ENCODE data around the gene CPNE7. TPM values are rescaled to one million over a fixed set of nuclear protein-coding genes. Genes with fewer than 3 reads are reported as not detected.
A peak's percentile ranks its signal among the peaks of the same experiment; 100 is the strongest.

The CPNE7 gene
- polyA plus RNA-seq, 1 donor, result 11.7 TPM

GRCh38 chr16:89540557-89540956 is 35.0 kb upstream of the CPNE7 start:
- H3K9me3 ChIP-seq (ENCODE audit: control insufficient read depth, low read depth, low read length), result no peaks in the 10 kb centered on the region
- no CpG with 5 or more reads among the region's 13 CpGs for WGBS (ENCODE audit: insufficient coverage, low lambda C conversion rate)
- no peaks in the 10 kb centered on the region for H3K27me3 ChIP-seq (ENCODE audit: control insufficient read depth, insufficient read depth, low read length)
- no peak for DNase-seq
- no peak overlapping the region for H3K4me3 ChIP-seq (ENCODE audit: low read length)
- H3K27ac ChIP-seq (ENCODE audit: low read length), result no peak overlapping the region
- H3K36me3 ChIP-seq (ENCODE audit: control insufficient read depth, insufficient read depth, low read length), result peaks cover 61% of the 10 kb centered on the region
- peaks cover 15% of the 10 kb centered on the region for H3K4me1 ChIP-seq (ENCODE audit: control insufficient read depth, insufficient read depth, low read length)

GRCh38 chr16:89541792-89542191 is 33.8 kb upstream of the CPNE7 start:
- Histone ChIP-seq H3K36me3 (ENCODE audit: control insufficient read depth, insufficient read depth, low read length) (peaks cover 63% of the 10 kb centered on the region), H3K27ac (ENCODE audit: low read length) (no peak overlapping the region), H3K4me1 (ENCODE audit: control insufficient read depth, insufficient read depth, low read length) (peaks cover 20% of the 10 kb centered on the region), H3K4me3 (ENCODE audit: low read length) (no peak overlapping the region), H3K27me3 (ENCODE audit: control insufficient read depth, insufficient read depth, low read length) (no peaks in the 10 kb centered on the region), H3K9me3 (ENCODE audit: control insufficient read depth, low read depth, low read length) (no peaks in the 10 kb centered on the region)
- no peak for DNase-seq
- WGBS (ENCODE audit: insufficient coverage, low lambda C conversion rate), result 100% methylated on average over 5 of the region's 21 CpGs

DNA sequence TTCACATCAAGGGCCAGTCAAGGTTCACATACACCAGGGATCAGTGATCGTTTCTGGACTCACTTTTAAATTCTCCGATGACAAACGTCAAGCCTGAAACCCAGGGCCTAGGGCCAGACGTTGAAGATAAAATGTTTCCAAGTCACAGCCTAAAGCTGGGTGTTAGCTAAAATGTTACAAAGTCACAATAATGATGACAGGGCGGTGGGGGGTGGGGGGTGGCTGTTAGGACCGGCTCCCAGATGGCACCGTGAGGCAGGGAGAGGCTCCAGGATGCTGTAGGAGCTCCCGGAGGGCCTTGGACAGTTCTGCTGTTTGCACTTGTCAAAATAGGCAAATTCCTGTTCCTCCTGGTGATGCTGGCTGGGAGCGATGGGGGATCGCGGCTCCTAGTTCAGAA is 31.4 kb upstream of the CPNE7 start:
- peaks cover 20% of the 10 kb centered on the region for H3K4me1 ChIP-seq (ENCODE audit: control insufficient read depth, insufficient read depth, low read length)
- no peaks in the 10 kb centered on the region for H3K27me3 ChIP-seq (ENCODE audit: control insufficient read depth, insufficient read depth, low read length)
- 100% methylated on average over 1 of the region's 11 CpGs for WGBS (ENCODE audit: insufficient coverage, low lambda C conversion rate)
- no peaks in the 10 kb centered on the region for H3K9me3 ChIP-seq (ENCODE audit: control insufficient read depth, low read depth, low read length)
- peak overlapping the region; percentile 80 for H3K27ac ChIP-seq (ENCODE audit: low read length)
- no peak for DNase-seq
- H3K4me3 ChIP-seq (ENCODE audit: low read length), result no peak overlapping the region
- peaks cover 63% of the 10 kb centered on the region for H3K36me3 ChIP-seq (ENCODE audit: control insufficient read depth, insufficient read depth, low read length)

- Histone ChIP-seq H3K27ac (ENCODE audit: low read length) (peak overlapping the region; percentile 80), H3K36me3 (ENCODE audit: control insufficient read depth, insufficient read depth, low read length) (peaks cover 68% of the 10 kb centered on the region), H3K27me3 (ENCODE audit: control insufficient read depth, insufficient read depth, low read length) (no peaks in the 10 kb centered on the region), H3K4me3 (ENCODE audit: low read length) (no peak overlapping the region), H3K9me3 (ENCODE audit: control insufficient read depth, low read depth, low read length) (no peaks in the 10 kb centered on the region), H3K4me1 (ENCODE audit: control insufficient read depth, insufficient read depth, low read length) (peaks cover 20% of the 10 kb centered on the region)
- no peak for DNase-seq
- 100% methylated on average over 1 of the region's 13 CpGs for WGBS (ENCODE audit: insufficient coverage, low lambda C conversion rate)
These were observed 30.9 kb upstream of the CPNE7 start for GRCh38 chr16:89544713-89545043.

DNA sequence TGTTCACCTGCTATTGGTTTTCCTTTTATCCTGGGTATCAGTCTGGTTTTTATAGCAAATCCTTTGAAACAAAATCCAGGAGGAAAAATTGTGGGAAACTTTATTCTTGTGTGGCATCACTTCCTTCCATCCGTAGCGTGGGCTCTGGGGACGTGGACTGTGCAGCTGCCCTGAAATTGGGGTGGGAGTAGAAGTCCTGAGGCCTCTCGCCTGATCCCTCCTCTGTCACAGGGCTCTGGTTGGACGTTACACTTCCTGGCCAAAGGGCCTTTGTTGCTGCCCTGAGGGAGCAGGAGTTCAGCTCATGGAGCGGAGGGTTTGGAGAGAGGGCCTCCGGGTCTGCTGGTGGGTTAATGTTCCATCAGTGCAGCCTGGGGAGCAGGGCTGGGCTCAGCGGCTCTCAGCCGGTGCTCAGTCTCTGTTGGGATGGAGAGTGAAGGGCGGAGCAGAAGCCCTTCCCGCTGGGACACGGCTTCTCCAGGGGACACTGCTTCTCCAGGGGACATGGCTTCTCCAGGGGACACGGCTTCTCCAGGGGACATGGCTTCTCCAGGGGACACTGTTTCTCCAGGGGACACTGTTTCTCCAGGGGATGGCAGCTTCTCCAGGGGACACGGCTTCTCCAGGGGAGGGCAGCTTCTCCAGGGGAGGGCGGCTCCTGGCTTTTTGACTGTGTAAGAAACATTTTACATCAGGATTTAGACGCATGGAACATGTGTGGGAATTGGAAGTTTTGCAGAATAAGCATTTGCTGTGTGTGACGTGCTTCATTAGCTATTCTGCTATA is 30.3 kb upstream of the CPNE7 start:
- 49% methylated on average over 2 of the region's 17 CpGs for WGBS (ENCODE audit: insufficient coverage, low lambda C conversion rate)
- H3K4me3 ChIP-seq (ENCODE audit: low read length), result no peak overlapping the region
- peak overlapping the region; percentile 80 for H3K27ac ChIP-seq (ENCODE audit: low read length)
- no peaks in the 10 kb centered on the region for H3K9me3 ChIP-seq (ENCODE audit: control insufficient read depth, low read depth, low read length)
- H3K4me1 ChIP-seq (ENCODE audit: control insufficient read depth, insufficient read depth, low read length), result peaks cover 20% of the 10 kb centered on the region
- H3K27me3 ChIP-seq (ENCODE audit: control insufficient read depth, insufficient read depth, low read length), result no peaks in the 10 kb centered on the region
- H3K36me3 ChIP-seq (ENCODE audit: control insufficient read depth, insufficient read depth, low read length), result peaks cover 69% of the 10 kb centered on the region
- DNase-seq, result peak; percentile 76 to 86

DNA sequence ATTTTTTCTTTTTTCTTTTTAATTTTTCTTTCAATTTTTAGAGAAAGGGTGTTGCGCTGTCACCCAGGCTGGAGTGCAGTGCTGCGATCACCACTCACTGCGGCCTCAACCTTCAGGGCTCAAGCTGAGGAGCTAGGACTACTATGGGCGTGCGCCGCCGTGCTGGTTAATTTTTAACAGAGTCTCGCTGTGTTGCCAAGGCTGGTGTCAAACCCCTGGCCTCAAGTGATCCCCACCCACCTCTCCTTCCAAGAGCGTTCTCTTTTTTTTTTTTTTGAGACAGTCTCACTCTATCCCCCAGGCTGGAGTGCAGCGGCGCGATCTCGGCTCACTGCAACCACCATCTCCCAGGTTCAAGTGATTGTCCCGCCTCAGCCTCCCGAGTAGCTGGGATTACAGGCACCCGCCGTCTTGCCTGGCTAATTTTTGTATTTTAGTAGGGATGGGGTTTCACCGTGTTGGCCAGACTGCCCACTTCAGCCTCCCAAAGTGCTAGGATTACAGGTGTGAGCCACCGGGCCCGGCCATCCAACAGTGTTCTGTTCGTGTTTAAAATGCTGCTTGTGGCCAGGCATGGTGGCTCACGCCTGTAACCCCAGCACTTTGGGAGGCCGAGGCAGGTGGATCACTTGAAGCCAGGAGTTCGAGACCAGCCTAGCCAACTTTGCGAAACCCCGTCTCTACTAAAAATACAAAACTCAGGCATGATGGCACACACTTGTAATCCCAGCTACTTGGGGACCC is 29.6 kb upstream of the CPNE7 start:
- Histone ChIP-seq H3K27ac (ENCODE audit: low read length) (peak overlapping the region; percentile 80), H3K9me3 (ENCODE audit: control insufficient read depth, low read depth, low read length) (no peaks in the 10 kb centered on the region), H3K36me3 (ENCODE audit: control insufficient read depth, insufficient read depth, low read length) (peaks cover 73% of the 10 kb centered on the region), H3K4me1 (ENCODE audit: control insufficient read depth, insufficient read depth, low read length) (peaks cover 20% of the 10 kb centered on the region), H3K27me3 (ENCODE audit: control insufficient read depth, insufficient read depth, low read length) (no peaks in the 10 kb centered on the region), H3K4me3 (ENCODE audit: low read length) (no peak overlapping the region)
- peak; percentile 85 to 92 for DNase-seq
- 40% methylated on average over 1 of the region's 26 CpGs for WGBS (ENCODE audit: insufficient coverage, low lambda C conversion rate)

DNA sequence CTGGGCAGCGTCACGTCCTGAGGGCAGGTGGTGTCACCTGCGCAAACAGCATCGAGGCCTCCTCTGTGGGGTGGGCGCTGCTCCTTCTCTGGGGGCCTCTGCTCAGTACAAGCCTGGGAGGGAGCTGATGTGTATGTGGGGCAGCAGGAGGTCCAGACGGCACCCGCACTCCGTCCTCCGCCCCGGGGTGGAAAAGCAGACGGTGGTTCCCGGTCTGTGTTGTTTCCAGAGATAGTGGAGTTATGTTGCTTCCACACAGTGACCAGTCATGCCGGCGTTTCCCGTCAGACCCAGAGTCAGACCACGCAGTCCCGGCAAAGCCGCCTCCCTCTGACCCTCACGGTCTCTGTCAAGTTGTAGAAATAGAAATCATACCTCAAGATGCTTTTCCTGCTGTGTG is 28.8 kb upstream of the CPNE7 start:
- H3K36me3 ChIP-seq (ENCODE audit: control insufficient read depth, insufficient read depth, low read length), result peaks cover 72% of the 10 kb centered on the region
- WGBS (ENCODE audit: insufficient coverage, low lambda C conversion rate), result no CpG with 5 or more reads among the region's 19 CpGs

DNA sequence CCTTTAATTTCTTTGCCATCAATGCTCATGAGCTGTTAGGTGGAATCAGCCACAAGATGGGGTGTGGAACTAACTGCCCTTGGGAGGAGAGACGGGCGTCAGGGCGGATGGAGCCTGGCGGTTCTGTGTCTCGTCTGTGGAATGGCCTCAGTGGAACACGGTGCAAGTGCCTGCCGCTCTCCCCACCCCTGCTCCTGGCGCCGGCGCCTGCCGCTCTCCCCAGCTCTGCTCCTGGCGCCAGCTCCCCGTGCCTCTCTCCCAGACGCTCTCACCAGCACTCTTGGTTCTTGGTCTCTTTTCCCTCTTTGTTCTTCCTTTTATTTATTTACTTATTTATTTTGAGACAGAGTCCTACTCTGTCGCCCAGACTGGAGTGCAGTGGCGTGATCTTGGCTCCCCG is 28.3 kb upstream of the CPNE7 start:
- peaks cover 73% of the 10 kb centered on the region for H3K36me3 ChIP-seq (ENCODE audit: control insufficient read depth, insufficient read depth, low read length)
- H3K27ac ChIP-seq (ENCODE audit: low read length), result no peak overlapping the region
- no peak for DNase-seq
- no peaks in the 10 kb centered on the region for H3K9me3 ChIP-seq (ENCODE audit: control insufficient read depth, low read depth, low read length)
- no CpG with 5 or more reads among the region's 17 CpGs for WGBS (ENCODE audit: insufficient coverage, low lambda C conversion rate)
- H3K27me3 ChIP-seq (ENCODE audit: control insufficient read depth, insufficient read depth, low read length), result no peaks in the 10 kb centered on the region
- H3K4me3 ChIP-seq (ENCODE audit: low read length), result no peak overlapping the region
- peaks cover 20% of the 10 kb centered on the region for H3K4me1 ChIP-seq (ENCODE audit: control insufficient read depth, insufficient read depth, low read length)

More for the DNA sequence above, 28.8 kb upstream of the CPNE7 start:
- no peak for DNase-seq
- Histone ChIP-seq H3K4me3 (ENCODE audit: low read length) (no peak overlapping the region), H3K4me1 (ENCODE audit: control insufficient read depth, insufficient read depth, low read length) (peaks cover 20% of the 10 kb centered on the region), H3K27me3 (ENCODE audit: control insufficient read depth, insufficient read depth, low read length) (no peaks in the 10 kb centered on the region), H3K27ac (ENCODE audit: low read length) (no peak overlapping the region), H3K9me3 (ENCODE audit: control insufficient read depth, low read depth, low read length) (no peaks in the 10 kb centered on the region)

GRCh38 chr16:89547860-89548259 is 27.7 kb upstream of the CPNE7 start:
- 100% methylated on average over 2 of the region's 20 CpGs for WGBS (ENCODE audit: insufficient coverage, low lambda C conversion rate)
- H3K4me1 ChIP-seq (ENCODE audit: control insufficient read depth, insufficient read depth, low read length), result peaks cover 20% of the 10 kb centered on the region
- no peak overlapping the region for H3K4me3 ChIP-seq (ENCODE audit: low read length)
- DNase-seq, result no peak
- H3K27ac ChIP-seq (ENCODE audit: low read length), result no peak overlapping the region
- H3K27me3 ChIP-seq (ENCODE audit: control insufficient read depth, insufficient read depth, low read length), result no peaks in the 10 kb centered on the region
- H3K36me3 ChIP-seq (ENCODE audit: control insufficient read depth, insufficient read depth, low read length), result peaks cover 75% of the 10 kb centered on the region
- H3K9me3 ChIP-seq (ENCODE audit: control insufficient read depth, low read depth, low read length), result no peaks in the 10 kb centered on the region

DNA sequence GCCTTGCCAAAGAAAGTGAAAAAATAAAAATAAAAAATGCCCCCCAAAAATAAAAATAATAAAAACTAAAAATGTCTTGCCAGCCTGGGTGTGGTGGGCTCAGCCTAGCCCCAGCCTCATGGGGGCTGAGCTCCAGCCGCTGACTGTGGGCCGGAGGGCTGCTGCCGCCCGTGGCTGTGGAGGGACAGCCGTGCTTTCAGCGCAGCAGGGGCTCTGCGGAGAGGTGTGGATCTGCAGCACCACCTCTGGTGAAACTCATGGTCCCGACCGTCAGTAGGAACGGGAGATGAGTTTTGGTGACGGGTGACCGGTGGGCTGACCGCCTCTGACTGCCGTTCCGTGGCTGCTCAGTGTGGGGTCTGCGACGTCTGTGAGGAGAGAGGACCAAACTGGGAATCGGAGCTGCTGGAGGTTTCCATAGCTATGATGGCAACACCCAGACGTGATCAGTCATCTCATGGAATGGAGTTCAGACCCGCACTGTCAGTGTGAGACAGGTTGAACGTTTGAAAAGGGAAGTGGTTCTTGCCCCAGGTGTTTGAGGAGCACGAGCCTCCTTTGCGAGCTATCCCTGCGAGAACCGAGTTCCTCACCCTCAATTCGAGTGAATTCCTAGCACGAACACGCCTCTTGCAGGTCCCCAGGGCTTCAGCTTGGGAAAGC is 27.1 kb upstream of the CPNE7 start:
- no CpG with 5 or more reads among the region's 28 CpGs for WGBS (ENCODE audit: insufficient coverage, low lambda C conversion rate)
- Histone ChIP-seq H3K4me1 (ENCODE audit: control insufficient read depth, insufficient read depth, low read length) (peaks cover 20% of the 10 kb centered on the region), H3K9me3 (ENCODE audit: control insufficient read depth, low read depth, low read length) (no peaks in the 10 kb centered on the region), H3K27ac (ENCODE audit: low read length) (no peak overlapping the region), H3K4me3 (ENCODE audit: low read length) (no peak overlapping the region), H3K27me3 (ENCODE audit: control insufficient read depth, insufficient read depth, low read length) (no peaks in the 10 kb centered on the region), H3K36me3 (ENCODE audit: control insufficient read depth, insufficient read depth, low read length) (peaks cover 80% of the 10 kb centered on the region)
- no peak for DNase-seq

All from large intestine (tissue), 3 donors.